GM21447 (cell line): ENCODE measurements around the gene STX8.

Source experiments
- ATAC-seq: cut with Tn5 transposase; IDR thresholded peaks from one replicate; pipeline ENCODE4 v1.9.1; 2021; ENCODE audit not compliant: unreplicated experiment

STX8 gene

GRCh38 chr17:9242983-9243382 lies 332.6 kb downstream of the STX8 start:
- ATAC-seq: no peak

GRCh38 chr17:9242497-9242881 lies 333.1 kb downstream of the STX8 start:
- no peak for ATAC-seq

GRCh38 chr17:9241774-9242496 lies 333.7 kb downstream of the STX8 start:
- no peak for ATAC-seq

GRCh38 chr17:9241371-9241712 lies 334.3 kb downstream of the STX8 start:
- ATAC-seq: no peak

GRCh38 chr17:9240659-9241370 lies 334.8 kb downstream of the STX8 start:
- no peak for ATAC-seq

GRCh38 chr17:9239793-9240658 lies 335.6 kb downstream of the STX8 start:
- ATAC-seq: peak; percentile 48

GRCh38 chr17:9239246-9239792 lies 336.3 kb downstream of the STX8 start:
- ATAC-seq: peak; percentile 9

- ATAC-seq: no peak
Observed at GRCh38 chr17:9238340-9239245, 337.0 kb downstream of the STX8 start.

GRCh38 chr17:9237661-9238301 lies 337.8 kb downstream of the STX8 start:
- no peak for ATAC-seq

- ATAC-seq: no peak
Observed at GRCh38 chr17:9237053-9237410, 338.6 kb downstream of the STX8 start.

GRCh38 chr17:9236286-9237052 lies 339.2 kb downstream of the STX8 start:
- no peak for ATAC-seq

GRCh38 chr17:9235346-9235745 lies 340.3 kb downstream of the STX8 start:
- ATAC-seq: no peak

- ATAC-seq: no peak
Observed at GRCh38 chr17:9234389-9234945, 341.2 kb downstream of the STX8 start.

GRCh38 chr17:9233761-9234160 lies 341.9 kb downstream of the STX8 start:
- no peak for ATAC-seq

- no peak for ATAC-seq
Observed at GRCh38 chr17:9233271-9233599, 342.4 kb downstream of the STX8 start.

GRCh38 chr17:9232591-9233270 lies 342.9 kb downstream of the STX8 start:
- no peak for ATAC-seq

- no peak for ATAC-seq
Observed at GRCh38 chr17:9232155-9232475, 343.5 kb downstream of the STX8 start.

GRCh38 chr17:9231449-9232154 lies 344.0 kb downstream of the STX8 start:
- ATAC-seq: no peak
